Measurements from ENCODE around the gene SELPLG.

DNA sequence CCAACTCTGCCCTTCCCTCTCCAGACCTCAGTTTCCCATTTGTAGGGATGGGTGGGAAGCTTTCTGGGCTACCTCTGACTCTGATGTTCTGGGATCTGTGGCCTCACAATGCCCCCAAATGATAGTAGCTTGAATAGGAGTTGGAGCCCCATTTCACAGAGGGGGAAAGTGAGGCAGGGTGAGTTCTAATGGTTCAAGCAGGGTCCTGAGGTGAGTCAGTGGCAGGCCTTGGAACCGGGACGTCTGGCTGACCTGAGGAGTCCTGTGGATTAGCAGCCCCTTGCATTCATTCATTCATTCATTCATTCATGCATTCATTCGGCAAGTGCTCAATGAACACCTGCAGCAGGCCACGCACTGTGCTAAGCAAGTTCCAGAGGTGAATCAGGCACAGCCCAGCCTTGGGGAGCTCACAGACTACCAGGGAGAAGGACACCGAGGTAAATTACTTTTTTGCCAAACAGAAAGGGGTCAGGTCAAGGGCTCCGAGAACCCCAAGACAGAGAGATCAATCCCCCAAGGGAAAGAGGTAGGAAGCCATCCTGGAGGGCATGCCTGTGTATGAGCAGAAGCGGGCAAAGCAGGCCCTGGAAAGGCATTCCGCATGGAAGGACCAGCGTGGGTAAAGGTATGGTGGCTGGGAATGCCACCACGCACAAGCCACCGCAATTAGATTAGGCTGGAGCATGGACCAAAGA, 35.0 kb downstream of the SELPLG start:
- TF ChIP-seq, protein P1, sequence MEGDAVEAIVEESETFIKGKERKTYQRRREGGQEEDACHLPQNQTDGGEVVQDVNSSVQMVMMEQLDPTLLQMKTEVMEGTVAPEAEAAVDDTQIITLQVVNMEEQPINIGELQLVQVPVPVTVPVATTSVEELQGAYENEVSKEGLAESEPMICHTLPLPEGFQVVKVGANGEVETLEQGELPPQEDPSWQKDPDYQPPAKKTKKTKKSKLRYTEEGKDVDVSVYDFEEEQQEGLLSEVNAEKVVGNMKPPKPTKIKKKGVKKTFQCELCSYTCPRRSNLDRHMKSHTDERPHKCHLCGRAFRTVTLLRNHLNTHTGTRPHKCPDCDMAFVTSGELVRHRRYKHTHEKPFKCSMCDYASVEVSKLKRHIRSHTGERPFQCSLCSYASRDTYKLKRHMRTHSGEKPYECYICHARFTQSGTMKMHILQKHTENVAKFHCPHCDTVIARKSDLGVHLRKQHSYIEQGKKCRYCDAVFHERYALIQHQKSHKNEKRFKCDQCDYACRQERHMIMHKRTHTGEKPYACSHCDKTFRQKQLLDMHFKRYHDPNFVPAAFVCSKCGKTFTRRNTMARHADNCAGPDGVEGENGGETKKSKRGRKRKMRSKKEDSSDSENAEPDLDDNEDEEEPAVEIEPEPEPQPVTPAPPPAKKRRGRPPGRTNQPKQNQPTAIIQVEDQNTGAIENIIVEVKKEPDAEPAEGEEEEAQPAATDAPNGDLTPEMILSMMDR (IDR thresholded peaks at IDR 0.05) = no peak
- no peak for TF ChIP-seq POLR2A (IDR thresholded peaks at IDR 0.05)

Measured in testis (tissue), 2 donors.